Gastrocnemius medialis (tissue), 4 donors: ENCODE measurements around the gene VIT. TPM values are rescaled to one million over a fixed set of nuclear protein-coding genes. Genes with fewer than 3 reads are reported as not detected.

Experiments used
- ATAC-seq, 2 donors: fragments of 150-250 bp; one replicate each; pipeline ENCODE4 v1.9.1; 2016
- DNase-seq, 2 donors: peaks; one replicate each; pipeline ENCODE4 v3.0.0-alpha.2; 2019
- H3K27ac ChIP-seq, 4 donors: fragments of 200-600 bp; sonication (generic); 1 replicate in 1 of 4; 2 replicates in 3 of 4; pipeline ENCODE4 v1.5.1; 2016 to 2018; ENCODE audit warnings: mild to moderate bottlenecking in 2 of 4, moderate library complexity in 1 of 4
- H3K27me3 ChIP-seq, 3 donors: fragments of 200-600 bp; sonication (generic) in 2 of 3; 1 replicate in 1 of 3; 2 replicates in 2 of 3; pipeline versions ENCODE4 v1.5.1 to v1.6.0; 2016 to 2019; ENCODE audit warnings: mild to moderate bottlenecking in 1 of 3, moderate library complexity in 1 of 3
- H3K36me3 ChIP-seq, 2 donors: fragments of 200-600 bp; sonication (generic) in 1 of 2; one replicate each; pipeline ENCODE4 v1.5.1; 2017 to 2018
- H3K4me1 ChIP-seq, 2 donors: fragments of 200-600 bp; sonication (generic) in 1 of 2; one replicate each; pipeline ENCODE4 v1.5.1; 2016 to 2017; ENCODE audit warnings: mild to moderate bottlenecking in 2 of 2
- H3K4me3 ChIP-seq, 4 donors: fragments of 200-600 bp; sonication (generic) in 3 of 4; 1 replicate in 1 of 4; 2 replicates in 3 of 4; pipeline ENCODE4 v1.5.1; 2016 to 2019; ENCODE audit warnings: mild to moderate bottlenecking in 2 of 4
- H3K9me3 ChIP-seq, 3 donors: fragments of 200-600 bp; sonication (generic) in 2 of 3; 1 replicate in 1 of 3; 2 replicates in 2 of 3; pipeline ENCODE4 v1.5.1; 2016 to 2019
- CTCF ChIP-seq, 5 experiments: fragments of 450-650 bp in 3 of 5; fragments of 200-600 bp in 2 of 5; sonication (generic) in 2 of 5; IDR thresholded peaks in 4 of 5; conservative IDR thresholded peaks in 1 of 5; 1 replicate in 4 of 5; 2 replicates in 1 of 5; pipeline ENCODE4 v1.5.1; 2016 to 2019; ENCODE audit warnings: antibody characterized with exemption in 5 of 5, mild to moderate bottlenecking in 3 of 5, moderate library complexity in 3 of 5
- POLR2A ChIP-seq, 2 donors: fragments of 450-650 bp; IDR thresholded peaks; one replicate each; pipeline ENCODE4 v1.6.1; 2017; ENCODE audit warnings: antibody characterized with exemption in 2 of 2, mild to moderate bottlenecking in 2 of 2, moderate library complexity in 2 of 2
- in situ Hi-C, 4 donors: fragments of 200-750 bp; cut with MboI; loops; one replicate each; pipeline versions ENCODE4 v1.15.0 to v1.8.0; 2017; ENCODE audit warnings: low sequenced_read_pairs in 4 of 4
- intact Hi-C: fragments of 100-400 bp; cut with DNase I; formaldehyde crosslinking; loops from one replicate; pipeline ENCODE4 v1.15.1; 2023; ENCODE audit warnings: low total_unique reads
- total RNA-seq, 4 donors: library from RNA; depleted of rRNA; stranded (reverse); fragments of >200 nt; gene quantifications; one replicate each; pipeline versions ENCODE4 v1.1.0 to v1.2.3, GENCODE V29; 2016

The VIT gene
- total RNA-seq, 4 donors from 2014 or later = 14.4 to 27.3 (median 17.6) TPM

- in situ Hi-C loops (no loop called here), intact Hi-C loops (no loop called here)
- Histone ChIP-seq H3K36me3 (no peaks in the 10 kb centered on the region), H3K27ac (no peak overlapping the region), H3K4me3 (no peak overlapping the region), H3K27me3 (no peaks in the 10 kb centered on the region), H3K4me1 (no peaks in the 10 kb centered on the region), H3K9me3 (no peaks in the 10 kb centered on the region)
- TF ChIP-seq POLR2A (IDR thresholded peaks at IDR 0.05) (no peak), CTCF (IDR thresholded peaks at IDR 0.05 in 4 of 5, conservative IDR thresholded peaks at IDR 0.05 in 1 of 5) (no peak)
- ATAC-seq (no peak), DNase-seq (no peak)
Observed at GRCh38 chr2:36773947-36774346, 77.4 kb downstream of the VIT start.

GRCh38 chr2:36775261-36775660 is 78.8 kb downstream of the VIT start:
- Histone ChIP-seq H3K27me3 (no peaks in the 10 kb centered on the region), H3K4me1 (no peaks in the 10 kb centered on the region), H3K27ac (no peak overlapping the region), H3K36me3 (no peaks in the 10 kb centered on the region), H3K9me3 (no peaks in the 10 kb centered on the region), H3K4me3 (no peak overlapping the region)
- DNase-seq (no peak), ATAC-seq (no peak)
- TF ChIP-seq POLR2A (IDR thresholded peaks at IDR 0.05) (no peak), CTCF (IDR thresholded peaks at IDR 0.05 in 4 of 5, conservative IDR thresholded peaks at IDR 0.05 in 1 of 5) (no peak)
- intact Hi-C loops (no loop called here), in situ Hi-C loops (no loop called here)

GRCh38 chr2:36775806-36776205 is 79.3 kb downstream of the VIT start:
- DNase-seq = no peak
- H3K4me3 ChIP-seq = no peak overlapping the region
- no peaks in the 10 kb centered on the region for H3K27me3 ChIP-seq
- no peak for TF ChIP-seq POLR2A (IDR thresholded peaks at IDR 0.05)
- TF ChIP-seq CTCF (IDR thresholded peaks at IDR 0.05 in 4 of 5, conservative IDR thresholded peaks at IDR 0.05 in 1 of 5) = no peak
- H3K36me3 ChIP-seq = no peaks in the 10 kb centered on the region
- no peaks in the 10 kb centered on the region for H3K9me3 ChIP-seq
- no peak overlapping the region for H3K27ac ChIP-seq
- no peaks in the 10 kb centered on the region for H3K4me1 ChIP-seq
- in situ Hi-C loops = no loop called here
- intact Hi-C loops = no loop called here
- no peak for ATAC-seq

GRCh38 chr2:36777272-36777671 is 80.8 kb downstream of the VIT start:
- H3K4me3 ChIP-seq = no peak overlapping the region
- ATAC-seq = no peak

More at GRCh38 chr2:36777272-36777671, 80.8 kb downstream of the VIT start:
- Histone ChIP-seq H3K27ac (no peak overlapping the region), H3K36me3 (no peaks in the 10 kb centered on the region), H3K9me3 (no peaks in the 10 kb centered on the region), H3K27me3 (no peaks in the 10 kb centered on the region), H3K4me1 (no peaks in the 10 kb centered on the region)
- in situ Hi-C loops = no loop called here
- no peak for DNase-seq
- intact Hi-C loops = no loop called here
- TF ChIP-seq CTCF (IDR thresholded peaks at IDR 0.05 in 4 of 5, conservative IDR thresholded peaks at IDR 0.05 in 1 of 5) = no peak
- no peak for TF ChIP-seq POLR2A (IDR thresholded peaks at IDR 0.05)
